ENCODE measurements around the gene PLCB2. TPM values are rescaled to one million over a fixed set of nuclear protein-coding genes. Genes with fewer than 3 reads are reported as not detected.

PLCB2 gene
- total RNA-seq, 2 donors from 2014 or later: 5.7 to 9.5 TPM

DNA sequence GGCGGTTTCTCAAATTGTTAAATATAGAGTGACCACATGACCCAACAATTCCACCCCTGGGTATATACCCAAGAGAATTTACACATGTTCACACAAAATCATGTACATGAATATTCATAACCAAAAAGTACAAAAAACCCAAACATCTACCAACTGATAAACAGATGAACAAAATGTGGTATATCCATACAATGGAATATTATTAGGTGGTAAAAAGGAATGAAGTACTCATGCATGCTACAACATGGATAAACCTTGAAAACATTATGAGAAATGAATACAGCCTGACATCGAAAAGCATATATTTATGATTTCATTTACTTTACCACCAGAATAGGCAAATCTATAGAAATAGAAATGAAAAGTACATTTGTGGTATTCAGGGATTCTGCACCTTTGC, 7.4 kb downstream of the PLCB2 start:
- Histone ChIP-seq H3K4me3 (no peak overlapping the region), H3K27me3 (no peaks in the 10 kb centered on the region), H3K27ac (no peak overlapping the region), H3K9ac (ENCODE audit: low read depth in 2 of 2, low read length in 2 of 2) (no peak overlapping the region), H3K9me3 (no peaks in the 10 kb centered on the region), H3K4me1 (no peaks in the 10 kb centered on the region), H3K36me3 (no peaks in the 10 kb centered on the region)
- DNase-seq: no peak
- intact Hi-C loops (cut with DNase I): no loop called here
- no peak for TF ChIP-seq CTCF (IDR thresholded peaks at IDR 0.05)

DNA sequence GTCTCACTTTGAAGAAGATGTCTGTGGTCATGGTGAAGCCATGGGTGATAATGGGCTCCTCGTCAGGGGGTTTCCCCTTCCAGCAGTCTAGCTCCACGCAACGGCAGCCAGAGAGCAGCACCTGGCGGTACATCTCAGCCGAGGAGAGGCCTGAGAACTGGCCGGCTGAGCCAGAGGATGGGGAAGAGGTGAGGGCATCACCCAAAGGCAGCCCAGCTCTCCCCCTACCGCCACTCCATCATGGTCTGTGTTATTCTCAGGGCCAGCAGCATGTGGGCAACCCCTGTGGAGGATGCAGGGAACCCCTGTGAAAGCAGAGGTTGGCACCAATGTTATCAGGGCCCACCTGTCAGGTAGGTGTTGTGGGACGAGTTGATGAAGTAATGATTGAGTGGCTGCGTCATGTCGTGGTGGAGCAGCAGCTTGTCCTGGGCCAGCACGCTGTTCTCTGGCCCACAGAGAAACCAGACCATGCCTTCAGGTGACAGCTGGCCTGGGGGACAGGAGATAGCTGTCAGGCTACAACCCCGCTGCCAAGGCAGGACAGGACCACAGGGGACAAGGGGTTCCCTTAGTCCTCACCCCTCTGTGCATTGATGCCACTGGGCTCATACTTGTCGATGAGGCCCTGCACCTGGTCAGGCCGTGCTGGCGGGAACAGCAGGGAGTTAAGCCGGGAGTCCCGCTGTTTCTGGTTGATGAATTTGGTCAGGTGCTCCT, 9.4 kb downstream of the PLCB2 start:
- intact Hi-C loops (cut with DNase I): no loop called here
- H3K27ac ChIP-seq: no peak overlapping the region
- TF ChIP-seq CTCF (IDR thresholded peaks at IDR 0.05): no peak
- H3K4me3 ChIP-seq: no peak overlapping the region
- H3K27me3 ChIP-seq: no peaks in the 10 kb centered on the region
- H3K4me1 ChIP-seq: no peaks in the 10 kb centered on the region
- no peaks in the 10 kb centered on the region for H3K9me3 ChIP-seq
- no peak for DNase-seq
- H3K36me3 ChIP-seq: no peaks in the 10 kb centered on the region
- no peak overlapping the region for H3K9ac ChIP-seq (ENCODE audit: low read depth in 2 of 2, low read length in 2 of 2)

- TF ChIP-seq CTCF (IDR thresholded peaks at IDR 0.05): no peak
- DNase-seq: no peak
- Histone ChIP-seq H3K9me3 (no peaks in the 10 kb centered on the region), H3K27ac (no peak overlapping the region), H3K36me3 (no peaks in the 10 kb centered on the region), H3K27me3 (no peaks in the 10 kb centered on the region), H3K4me3 (no peak overlapping the region), H3K9ac (ENCODE audit: low read depth in 2 of 2, low read length in 2 of 2) (no peak overlapping the region), H3K4me1 (no peaks in the 10 kb centered on the region)
- intact Hi-C loops (cut with DNase I): no loop called here
These were observed 10.4 kb downstream of the PLCB2 start for GRCh38 chr15:40297356-40297755.

GRCh38 chr15:40296561-40297230, 11.0 kb downstream of the PLCB2 start:
- DNase-seq: no peak
- H3K36me3 ChIP-seq: no peaks in the 10 kb centered on the region
- H3K4me1 ChIP-seq: no peaks in the 10 kb centered on the region
- H3K9ac ChIP-seq (ENCODE audit: low read depth in 2 of 2, low read length in 2 of 2): no peak overlapping the region
- intact Hi-C loops (cut with DNase I): no loop called here
- no peak overlapping the region for H3K27ac ChIP-seq
- H3K27me3 ChIP-seq: no peaks in the 10 kb centered on the region
- H3K4me3 ChIP-seq: no peak overlapping the region
- TF ChIP-seq CTCF (IDR thresholded peaks at IDR 0.05): no peak
- H3K9me3 ChIP-seq: no peaks in the 10 kb centered on the region

- no peak overlapping the region for H3K27ac ChIP-seq
- intact Hi-C loops (cut with DNase I): no loop called here
- no peak for DNase-seq
- H3K27me3 ChIP-seq: no peaks in the 10 kb centered on the region
- H3K9me3 ChIP-seq: no peaks in the 10 kb centered on the region
- H3K36me3 ChIP-seq: no peaks in the 10 kb centered on the region
- peaks cover 2% of the 10 kb centered on the region for H3K4me1 ChIP-seq
- no peak overlapping the region for H3K4me3 ChIP-seq
- H3K9ac ChIP-seq (ENCODE audit: low read depth in 2 of 2, low read length in 2 of 2): no peak overlapping the region
- no peak for TF ChIP-seq CTCF (IDR thresholded peaks at IDR 0.05)
These were observed 11.7 kb downstream of the PLCB2 start for GRCh38 chr15:40295877-40296560.
